ENCODE measurements around the gene SYNDIG1L. TPM values are rescaled to one million over a fixed set of nuclear protein-coding genes. Genes with fewer than 3 reads are reported as not detected.

Gene SYNDIG1L
- total and polyA plus RNA-seq, 2 of the 13 experiments (the other 11 are each of a cell fraction or from before 2014, with no cell fraction given): 0.04 TPM; not detected in 1

GRCh38 chr14:74425525-74426201 is 347 bp downstream of the SYNDIG1L start (continued):
- TF ChIP-seq ETV6 (CRISPR knock-in tag; conservative IDR thresholded peaks at IDR 0.05) (peak; percentile 79; the same call in 1 of the 2 replicates), ZNF773 (CRISPR knock-in tag; IDR thresholded peaks at IDR 0.05; ENCODE audit: borderline replicate concordance) (peak; percentile 88; the same call in 1 of the 2 replicates), CCDC6 (CRISPR knock-in tag; IDR thresholded peaks at IDR 0.05) (peak; percentile 76), ZNF777 (CRISPR knock-in tag; IDR thresholded peaks at IDR 0.05) (peak; percentile 37; the same call in 1 of the 2 replicates)
- TF ChIP-seq, protein P1, sequence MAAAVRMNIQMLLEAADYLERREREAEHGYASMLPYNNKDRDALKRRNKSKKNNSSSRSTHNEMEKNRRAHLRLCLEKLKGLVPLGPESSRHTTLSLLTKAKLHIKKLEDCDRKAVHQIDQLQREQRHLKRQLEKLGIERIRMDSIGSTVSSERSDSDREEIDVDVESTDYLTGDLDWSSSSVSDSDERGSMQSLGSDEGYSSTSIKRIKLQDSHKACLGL (CRISPR knock-in tag; IDR thresholded peaks at IDR 0.05): peak; percentile 68; the same call in 1 of the 2 replicates

DNA sequence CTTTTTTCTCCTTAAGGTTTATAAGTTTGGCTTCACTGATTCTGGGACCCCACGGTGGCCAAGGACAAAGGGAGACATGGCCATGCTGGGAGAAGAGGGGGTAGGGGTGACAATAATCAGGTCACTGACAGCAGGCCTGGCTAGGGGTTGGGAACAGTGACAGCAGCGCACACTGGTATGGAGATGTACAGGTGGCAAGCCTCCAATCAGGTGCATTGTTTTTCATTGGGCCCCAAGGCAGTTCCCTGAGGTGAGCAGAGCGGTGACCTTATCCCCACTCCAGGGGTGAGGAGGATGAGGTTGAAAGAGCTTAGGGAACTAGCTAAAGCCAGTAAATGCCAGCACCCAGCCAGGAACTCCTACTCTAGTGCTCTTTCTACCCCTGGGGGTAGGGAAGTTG is 1.4 kb downstream of the SYNDIG1L start:
- Histone ChIP-seq H3K4me2 (ENCODE audit: low read depth, low read length) (no peak overlapping the region), H3K9me3 (ENCODE audit: low read length) (no peaks in the 10 kb centered on the region), H3K79me2 (ENCODE audit: insufficient read depth, low read length) (no peaks in the 10 kb centered on the region), H3K4me3 (replicated peaks in 1 of 3; ENCODE audit: insufficient read depth in 1 of 3, low read depth in 2 of 3, low read length in 3 of 3) (no peak overlapping the region), H3K27ac (ENCODE audit: extremely low read length, insufficient read depth, low read length) (no peak overlapping the region), H3K27me3 (ENCODE audit: control insufficient read depth in 1 of 2, insufficient read depth in 2 of 2, low read length in 2 of 2) (peaks cover 4 to 13% of the 10 kb centered on the region in 2 experiments; a peak in 3 of 5 replicates), H3K9ac (ENCODE audit: insufficient read depth, low read depth, low read length) (no peak overlapping the region), H4K20me1 (ENCODE audit: insufficient read depth, low read length) (no peaks in the 10 kb centered on the region), H3K4me1 (ENCODE audit: insufficient read depth, low read length) (no peaks in the 10 kb centered on the region), H2AFZ (ENCODE audit: low read length) (no peak overlapping the region), H3K36me3 (replicated peaks in 1 of 2; ENCODE audit: control insufficient read depth in 1 of 2, insufficient read depth in 2 of 2, low read length in 2 of 2) (no peaks in the 10 kb centered on the region)
- WGBS (ENCODE audit: low lambda C conversion rate): 40% methylated on average over 3 of the region's 3 CpGs
- in situ Hi-C loops (cut with HindIII; ENCODE audit: extremely low pct_ligation_motif_present, low pct_unique_long_range_greater_than_20kb): no loop called here
- DNase-seq (ENCODE audit: low spot score): no peak
- POLR2A ChIA-PET: no interaction called here
- FAIRE-seq: no peak
- no TSS peak for BruUV-seq (replicated peaks)
- CTCF ChIA-PET (ENCODE audit: low intra/inter-chr PET ratio, low total read pairs): no interaction called here
- intact Hi-C loops (cut with micrococcal nuclease; ENCODE audit: unreplicated experiment): no loop called here
- ATAC-seq: no peak
- TF ChIP-seq NCOA2 (CRISPR knock-in tag; IDR thresholded peaks at IDR 0.05) (no peak), SIX4 (CRISPR knock-in tag; IDR thresholded peaks at IDR 0.05) (no peak), ZSCAN21 (CRISPR knock-in tag; IDR thresholded peaks at IDR 0.05; ENCODE audit: borderline replicate concordance) (no peak), ZNF788 (CRISPR knock-in tag; IDR thresholded peaks at IDR 0.05; ENCODE audit: borderline replicate concordance) (no peak), KLF16 (CRISPR knock-in tag; IDR thresholded peaks at IDR 0.05) (no peak), ZNF564 (CRISPR knock-in tag; IDR thresholded peaks at IDR 0.05) (no peak), ZEB1 (IDR thresholded peaks at IDR 0.05; ENCODE audit: insufficient replicate concordance, low read depth) (no peak)
- TF ChIP-seq, protein P2, sequence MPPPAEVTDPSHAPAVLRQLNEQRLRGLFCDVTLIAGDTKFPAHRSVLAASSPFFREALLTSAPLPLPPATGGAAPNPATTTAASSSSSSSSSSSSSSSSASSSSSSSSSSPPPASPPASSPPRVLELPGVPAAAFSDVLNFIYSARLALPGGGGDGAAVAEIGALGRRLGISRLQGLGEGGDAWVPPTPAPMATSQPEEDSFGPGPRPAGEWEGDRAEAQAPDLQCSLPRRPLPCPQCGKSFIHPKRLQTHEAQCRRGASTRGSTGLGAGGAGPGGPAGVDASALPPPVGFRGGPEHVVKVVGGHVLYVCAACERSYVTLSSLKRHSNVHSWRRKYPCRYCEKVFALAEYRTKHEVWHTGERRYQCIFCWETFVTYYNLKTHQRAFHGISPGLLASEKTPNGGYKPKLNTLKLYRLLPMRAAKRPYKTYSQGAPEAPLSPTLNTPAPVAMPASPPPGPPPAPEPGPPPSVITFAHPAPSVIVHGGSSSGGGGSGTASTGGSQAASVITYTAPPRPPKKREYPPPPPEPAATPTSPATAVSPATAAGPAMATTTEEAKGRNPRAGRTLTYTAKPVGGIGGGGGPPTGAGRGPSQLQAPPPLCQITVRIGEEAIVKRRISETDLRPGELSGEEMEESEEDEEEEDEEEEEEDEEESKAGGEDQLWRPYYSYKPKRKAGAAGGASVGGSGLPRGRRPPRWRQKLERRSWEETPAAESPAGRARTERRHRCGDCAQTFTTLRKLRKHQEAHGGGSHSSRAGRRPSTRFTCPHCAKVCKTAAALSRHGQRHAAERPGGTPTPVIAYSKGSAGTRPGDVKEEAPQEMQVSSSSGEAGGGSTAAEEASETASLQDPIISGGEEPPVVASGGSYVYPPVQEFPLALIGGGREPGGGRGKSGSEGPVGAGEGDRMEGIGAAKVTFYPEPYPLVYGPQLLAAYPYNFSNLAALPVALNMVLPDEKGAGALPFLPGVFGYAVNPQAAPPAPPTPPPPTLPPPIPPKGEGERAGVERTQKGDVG (CRISPR knock-in tag; IDR thresholded peaks at IDR 0.05; ENCODE audit: borderline replicate concordance): no peak
- TF ChIP-seq, protein P3, sequence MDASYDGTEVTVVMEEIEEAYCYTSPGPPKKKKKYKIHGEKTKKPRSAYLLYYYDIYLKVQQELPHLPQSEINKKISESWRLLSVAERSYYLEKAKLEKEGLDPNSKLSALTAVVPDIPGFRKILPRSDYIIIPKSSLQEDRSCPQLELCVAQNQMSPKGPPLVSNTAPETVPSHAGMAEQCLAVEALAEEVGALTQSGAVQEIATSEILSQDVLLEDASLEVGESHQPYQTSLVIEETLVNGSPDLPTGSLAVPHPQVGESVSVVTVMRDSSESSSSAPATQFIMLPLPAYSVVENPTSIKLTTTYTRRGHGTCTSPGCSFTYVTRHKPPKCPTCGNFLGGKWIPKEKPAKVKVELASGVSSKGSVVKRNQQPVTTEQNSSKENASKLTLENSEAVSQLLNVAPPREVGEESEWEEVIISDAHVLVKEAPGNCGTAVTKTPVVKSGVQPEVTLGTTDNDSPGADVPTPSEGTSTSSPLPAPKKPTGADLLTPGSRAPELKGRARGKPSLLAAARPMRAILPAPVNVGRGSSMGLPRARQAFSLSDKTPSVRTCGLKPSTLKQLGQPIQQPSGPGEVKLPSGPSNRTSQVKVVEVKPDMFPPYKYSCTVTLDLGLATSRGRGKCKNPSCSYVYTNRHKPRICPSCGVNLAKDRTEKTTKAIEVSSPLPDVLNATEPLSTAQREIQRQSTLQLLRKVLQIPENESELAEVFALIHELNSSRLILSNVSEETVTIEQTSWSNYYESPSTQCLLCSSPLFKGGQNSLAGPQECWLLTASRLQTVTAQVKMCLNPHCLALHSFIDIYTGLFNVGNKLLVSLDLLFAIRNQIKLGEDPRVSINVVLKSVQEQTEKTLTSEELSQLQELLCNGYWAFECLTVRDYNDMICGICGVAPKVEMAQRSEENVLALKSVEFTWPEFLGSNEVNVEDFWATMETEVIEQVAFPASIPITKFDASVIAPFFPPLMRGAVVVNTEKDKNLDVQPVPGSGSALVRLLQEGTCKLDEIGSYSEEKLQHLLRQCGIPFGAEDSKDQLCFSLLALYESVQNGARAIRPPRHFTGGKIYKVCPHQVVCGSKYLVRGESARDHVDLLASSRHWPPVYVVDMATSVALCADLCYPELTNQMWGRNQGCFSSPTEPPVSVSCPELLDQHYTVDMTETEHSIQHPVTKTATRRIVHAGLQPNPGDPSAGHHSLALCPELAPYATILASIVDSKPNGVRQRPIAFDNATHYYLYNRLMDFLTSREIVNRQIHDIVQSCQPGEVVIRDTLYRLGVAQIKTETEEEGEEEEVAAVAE (CRISPR knock-in tag; IDR thresholded peaks at IDR 0.05; ENCODE audit: borderline replicate concordance): no peak
